Measurements from ENCODE around the gene H6PD.

DNA sequence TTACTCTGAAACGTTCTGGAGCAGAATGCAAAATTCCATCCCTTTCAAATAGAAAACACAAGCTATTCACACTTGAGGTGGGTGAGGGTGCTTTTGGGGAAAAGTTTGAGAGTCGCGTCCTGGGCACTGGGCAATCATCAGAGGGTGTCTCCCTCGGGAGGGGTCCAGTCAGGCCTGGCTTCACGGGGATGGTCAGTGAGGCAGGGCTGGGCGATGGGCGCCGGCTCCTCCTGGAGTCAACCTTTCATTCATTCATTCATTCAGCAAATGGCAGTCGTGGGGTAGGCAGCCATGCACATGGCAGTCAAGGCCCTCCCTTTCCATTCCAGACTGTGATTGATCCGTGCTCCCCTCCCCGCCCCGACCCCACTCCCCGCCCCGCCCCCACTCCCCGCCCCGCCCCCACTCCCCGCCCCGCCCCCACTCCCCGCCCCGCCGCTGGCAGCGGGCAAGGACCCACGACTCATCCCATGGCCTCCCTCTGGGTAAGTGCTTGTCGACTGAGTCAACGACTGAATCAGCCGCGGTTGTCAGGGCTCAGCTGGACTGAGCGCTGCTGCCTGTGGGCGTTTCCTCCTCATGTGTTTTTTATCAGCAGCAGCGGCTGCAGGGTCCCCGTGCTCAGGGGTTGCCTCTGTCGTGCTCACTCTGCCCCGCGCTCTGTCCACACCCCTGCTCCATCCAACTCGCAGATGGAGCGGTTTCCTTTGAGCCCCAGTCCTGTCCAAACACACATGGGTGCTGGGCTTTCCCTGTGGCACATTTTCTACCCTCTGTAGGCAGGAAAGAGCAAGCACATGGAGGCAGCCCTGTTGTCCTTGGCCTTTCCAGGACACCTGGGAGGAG lies 45.7 kb downstream of the H6PD start:
- TF ChIP-seq CREB1 (CRISPR knock-in tag; IDR thresholded peaks at IDR 0.05; ENCODE audit: low read depth), result no peak
- TF ChIP-seq, protein P1, sequence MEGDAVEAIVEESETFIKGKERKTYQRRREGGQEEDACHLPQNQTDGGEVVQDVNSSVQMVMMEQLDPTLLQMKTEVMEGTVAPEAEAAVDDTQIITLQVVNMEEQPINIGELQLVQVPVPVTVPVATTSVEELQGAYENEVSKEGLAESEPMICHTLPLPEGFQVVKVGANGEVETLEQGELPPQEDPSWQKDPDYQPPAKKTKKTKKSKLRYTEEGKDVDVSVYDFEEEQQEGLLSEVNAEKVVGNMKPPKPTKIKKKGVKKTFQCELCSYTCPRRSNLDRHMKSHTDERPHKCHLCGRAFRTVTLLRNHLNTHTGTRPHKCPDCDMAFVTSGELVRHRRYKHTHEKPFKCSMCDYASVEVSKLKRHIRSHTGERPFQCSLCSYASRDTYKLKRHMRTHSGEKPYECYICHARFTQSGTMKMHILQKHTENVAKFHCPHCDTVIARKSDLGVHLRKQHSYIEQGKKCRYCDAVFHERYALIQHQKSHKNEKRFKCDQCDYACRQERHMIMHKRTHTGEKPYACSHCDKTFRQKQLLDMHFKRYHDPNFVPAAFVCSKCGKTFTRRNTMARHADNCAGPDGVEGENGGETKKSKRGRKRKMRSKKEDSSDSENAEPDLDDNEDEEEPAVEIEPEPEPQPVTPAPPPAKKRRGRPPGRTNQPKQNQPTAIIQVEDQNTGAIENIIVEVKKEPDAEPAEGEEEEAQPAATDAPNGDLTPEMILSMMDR (conservative IDR thresholded peaks at IDR 0.05; ENCODE audit: low read depth in 2 of 2), result no peak
